ENCODE results near the gene HS3ST5.

DNA sequence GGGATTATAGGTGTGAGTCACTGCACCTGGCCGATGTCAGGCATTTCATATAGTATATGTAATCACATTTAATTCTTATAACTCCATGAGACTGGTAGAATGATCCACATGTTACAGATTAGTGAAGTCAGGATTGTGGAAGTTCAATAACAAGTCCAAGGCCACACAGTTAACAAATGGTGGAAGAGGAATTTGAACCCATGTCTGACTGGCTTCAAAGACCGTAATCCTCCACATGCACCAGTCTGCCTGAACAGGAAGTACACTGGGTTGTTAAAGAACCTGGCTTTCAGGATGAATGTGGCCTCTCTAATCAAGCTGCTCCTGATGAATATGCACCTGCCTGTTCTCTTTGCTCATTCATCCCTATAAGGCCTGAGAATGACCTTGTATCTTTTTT is 249.9 kb downstream of the HS3ST5 start:
- no peak for TF ChIP-seq EZH2 (IDR thresholded peaks at IDR 0.05)
- TF ChIP-seq POLR2AphosphoS5 (IDR thresholded peaks at IDR 0.05; ENCODE audit: borderline replicate concordance, low read depth, low read length) = no peak
